NCI-H69 (cell line): ENCODE data around the gene CCDC188.

Experiments
- DNase-seq: peaks from one replicate; lab custom pipeline; 2025; lab: John Stamatoyannopoulos, UW

Gene CCDC188

GRCh38 chr22:20135265-20135664, 15.6 kb downstream of the CCDC188 start:
- DNase-seq = no peak

- no peak for DNase-seq
Observed at GRCh38 chr22:20133930-20134549, 16.8 kb downstream of the CCDC188 start.

- no peak for DNase-seq
Observed at GRCh38 chr22:20132686-20133246, 18.1 kb downstream of the CCDC188 start.

GRCh38 chr22:20131859-20132685, 18.8 kb downstream of the CCDC188 start:
- peak; percentile 48 for DNase-seq

GRCh38 chr22:20131597-20131858, 19.3 kb downstream of the CCDC188 start, which contains the start of gene ZDHHC8:
Gene ZDHHC8, plus strand, starts transcription at chr22:20131804. Its CDS starts 144 bp downstream, at chr22:20131948.
- DNase-seq = peak; percentile 48

GRCh38 chr22:20130731-20131596, 19.9 kb downstream of the CCDC188 start:
- peak; percentile 84 for DNase-seq

- peak; percentile 86 for DNase-seq
Observed at GRCh38 chr22:20130319-20130718, 20.5 kb downstream of the CCDC188 start.

GRCh38 chr22:20129747-20130014, 21.2 kb downstream of the CCDC188 start:
- no peak for DNase-seq

GRCh38 chr22:20128902-20129746, 21.7 kb downstream of the CCDC188 start:
- peak; percentile 68 for DNase-seq

GRCh38 chr22:20128619-20128901, 22.3 kb downstream of the CCDC188 start:
- no peak for DNase-seq

GRCh38 chr22:20127869-20128618, 22.8 kb downstream of the CCDC188 start:
- no peak for DNase-seq

GRCh38 chr22:20127318-20127868, 23.5 kb downstream of the CCDC188 start:
- no peak for DNase-seq

- no peak for DNase-seq
Observed at GRCh38 chr22:20126284-20127029, 24.4 kb downstream of the CCDC188 start.

GRCh38 chr22:20125201-20126174, 25.4 kb downstream of the CCDC188 start:
- DNase-seq = no peak

- no peak for DNase-seq
Observed at GRCh38 chr22:20124083-20124787, 26.6 kb downstream of the CCDC188 start.

GRCh38 chr22:20123366-20124082, 27.3 kb downstream of the CCDC188 start:
- no peak for DNase-seq

- DNase-seq = no peak
Observed at GRCh38 chr22:20121856-20122415, 28.9 kb downstream of the CCDC188 start.
